Stomach (tissue), 9 donors: Measurements from ENCODE around the gene RPS17. TPM values are rescaled to one million over a fixed set of nuclear protein-coding genes. Genes with fewer than 3 reads are reported as not detected.

ENCODE experiments used
- DNase-seq, 2 donors: peaks; one replicate each; pipeline versions ENCODE4 v3.0.0 to v3.0.0-alpha.2; 2013 to 2019
- H3K27ac ChIP-seq, 5 donors: fragments of 200-600 bp in 4 of 5; sonication (generic) in 4 of 5; one replicate each; pipeline ENCODE4 v1.5.1; 2013 to 2019; ENCODE audit warnings: mild to moderate bottlenecking in 1 of 5, moderate library complexity in 1 of 5
- H3K27me3 ChIP-seq, 3 donors: fragments of 200-600 bp; sonication (generic); one replicate each; pipeline ENCODE4 v1.5.1; 2017 to 2019; ENCODE audit warnings: mixed run types in 1 of 3
- H3K36me3 ChIP-seq, 4 donors: fragments of 200-600 bp; sonication (generic); 1 replicate in 3 of 4; 2 replicates in 1 of 4; pipeline ENCODE4 v1.5.1; 2016 to 2019
- H3K4me1 ChIP-seq, 4 donors: fragments of 200-600 bp; sonication (generic); one replicate each; pipeline ENCODE4 v1.5.1; 2016 to 2019
- H3K4me3 ChIP-seq, 4 donors: fragments of 200-600 bp; sonication (generic) in 3 of 4; one replicate each; pipeline ENCODE4 v1.5.1; 2016 to 2019; ENCODE audit warnings: mild to moderate bottlenecking in 1 of 4
- H3K9me3 ChIP-seq, 4 donors: fragments of 200-600 bp; sonication (generic); one replicate each; pipeline ENCODE4 v1.5.1; 2016 to 2019
- EP300 ChIP-seq: sonication (generic); formaldehyde crosslinking; IDR thresholded peaks from one replicate; pipeline ENCODE4 v1.6.1; 2017; ENCODE audit warnings: antibody characterized with exemption
- POLR2A ChIP-seq, 4 donors: fragments of 450-650 bp; IDR thresholded peaks; one replicate each; pipeline ENCODE4 v1.6.1; 2016; ENCODE audit warnings: antibody characterized with exemption in 4 of 4, control low read depth in 2 of 4, mild to moderate bottlenecking in 1 of 4, moderate library complexity in 1 of 4
- POLR2AphosphoS5 ChIP-seq, 3 donors: sonication (generic); formaldehyde crosslinking; IDR thresholded peaks; one replicate each; pipeline ENCODE4 v1.6.1; 2016; ENCODE audit warnings: antibody characterized with exemption in 3 of 3
- WGBS, 5 donors: extraction: QIAGEN DNeasy Blood & Tissue Kit in 3 of 5; methylation state at CpG; one replicate each; pipeline versions ENCODE4 v1.1.5 to v1.1.7; 2013 to 2018; 5-methylcytosine and 5-hydroxymethylcytosine counted together
- intact Hi-C: fragments of 100-400 bp; cut with DNase I; formaldehyde crosslinking; loops from one replicate; pipeline ENCODE4 v1.15.1; 2023; ENCODE audit warnings: low total_unique reads
- polyA plus RNA-seq, 3 donors: library from polyadenylated mRNA; stranded (reverse); fragments of 200-250 nt; gene quantifications; one replicate each; pipeline ENCODE4 v1.2.3, GENCODE V29; 2013
- total RNA-seq, 5 donors: library from RNA; depleted of rRNA; stranded (reverse); fragments of >200 nt; gene quantifications; one replicate each; pipeline versions ENCODE4 v1.1.0 to v1.2.3, GENCODE V29; 2014 to 2016
- TF ChIP-seq, protein P1 (sequence below), 7 experiments: fragments of 450-650 bp in 4 of 7; fragments of 200-600 bp in 3 of 7; sonication (generic) in 3 of 7; IDR thresholded peaks; one replicate each; pipeline ENCODE4 v1.5.1; 2016 to 2019; ENCODE audit warnings: antibody characterized with exemption in 7 of 7, control low read depth in 2 of 7, mild to moderate bottlenecking in 1 of 7
- donor health status: healthy with polysubstance abuse.
- donor health status: Bipolar disorder and iron deficiency.
- donor health status: healthy.

RPS17 gene
- total and polyA plus RNA-seq, 8 donors: 364 to 5,380 (median 1,723) TPM

- no peaks in the 10 kb centered on the region for H3K27me3 ChIP-seq
- H3K4me1 ChIP-seq: peaks cover 0 to 12% (median 10%) of the 10 kb centered on the region in 4 donors
- no peak for DNase-seq
- WGBS, 5 donors: 65 to 80% (median 73%) methylated on average over 9 of the region's 9 CpGs
- no peaks in the 10 kb centered on the region for H3K9me3 ChIP-seq
- H3K27ac ChIP-seq: no peak overlapping the region
- intact Hi-C loops: no loop called here
- peaks cover 0 to 23% (median 0%) of the 10 kb centered on the region in 4 donors for H3K36me3 ChIP-seq
- no peak for TF ChIP-seq POLR2AphosphoS5 (IDR thresholded peaks at IDR 0.05)
- no peak for TF ChIP-seq EP300
- TF ChIP-seq POLR2A (IDR thresholded peaks at IDR 0.05): no peak
- H3K4me3 ChIP-seq: no peak overlapping the region
These were observed 4.2 kb upstream of the RPS17 start for GRCh38 chr15:82544431-82544830.

- TF ChIP-seq, protein P1, sequence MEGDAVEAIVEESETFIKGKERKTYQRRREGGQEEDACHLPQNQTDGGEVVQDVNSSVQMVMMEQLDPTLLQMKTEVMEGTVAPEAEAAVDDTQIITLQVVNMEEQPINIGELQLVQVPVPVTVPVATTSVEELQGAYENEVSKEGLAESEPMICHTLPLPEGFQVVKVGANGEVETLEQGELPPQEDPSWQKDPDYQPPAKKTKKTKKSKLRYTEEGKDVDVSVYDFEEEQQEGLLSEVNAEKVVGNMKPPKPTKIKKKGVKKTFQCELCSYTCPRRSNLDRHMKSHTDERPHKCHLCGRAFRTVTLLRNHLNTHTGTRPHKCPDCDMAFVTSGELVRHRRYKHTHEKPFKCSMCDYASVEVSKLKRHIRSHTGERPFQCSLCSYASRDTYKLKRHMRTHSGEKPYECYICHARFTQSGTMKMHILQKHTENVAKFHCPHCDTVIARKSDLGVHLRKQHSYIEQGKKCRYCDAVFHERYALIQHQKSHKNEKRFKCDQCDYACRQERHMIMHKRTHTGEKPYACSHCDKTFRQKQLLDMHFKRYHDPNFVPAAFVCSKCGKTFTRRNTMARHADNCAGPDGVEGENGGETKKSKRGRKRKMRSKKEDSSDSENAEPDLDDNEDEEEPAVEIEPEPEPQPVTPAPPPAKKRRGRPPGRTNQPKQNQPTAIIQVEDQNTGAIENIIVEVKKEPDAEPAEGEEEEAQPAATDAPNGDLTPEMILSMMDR (IDR thresholded peaks at IDR 0.05): no peak
- no peak for TF ChIP-seq POLR2A (IDR thresholded peaks at IDR 0.05)
- no peak for TF ChIP-seq POLR2AphosphoS5 (IDR thresholded peaks at IDR 0.05)
- TF ChIP-seq EP300: no peak
- WGBS, 5 donors: 22 to 28% (median 26%) methylated on average over 2 of the region's 2 CpGs
- peaks cover 5 to 26% (median 9%) of the 10 kb centered on the region in 4 donors for H3K36me3 ChIP-seq
- no peak overlapping the region for H3K27ac ChIP-seq
- H3K4me1 ChIP-seq: peaks cover 12 to 24% (median 23%) of the 10 kb centered on the region in 4 donors
- H3K9me3 ChIP-seq: no peaks in the 10 kb centered on the region
- H3K27me3 ChIP-seq: no peaks in the 10 kb centered on the region
- intact Hi-C loops: no loop called here
- DNase-seq: peak in 1 of 2 donors; percentile 40
- no peak overlapping the region for H3K4me3 ChIP-seq
These were observed 2.9 kb upstream of the RPS17 start for GRCh38 chr15:82543160-82543559.

GRCh38 chr15:82540984-82541431, 751 bp upstream of the RPS17 start:
- peak overlapping the region; percentile 90 to 93 (median 92) for H3K27ac ChIP-seq
- peaks cover 12 to 40% (median 33%) of the 10 kb centered on the region in 4 donors for H3K4me1 ChIP-seq
- no peaks in the 10 kb centered on the region for H3K9me3 ChIP-seq
- peak overlapping the region; percentile 73 to 98 (median 86) for H3K4me3 ChIP-seq
- 15 to 26% (median 16%) methylated on average over 10 to 11 of the region's 11 CpGs for WGBS, 5 donors
- peak in 1 of 2 donors; percentile 66 for DNase-seq
- peaks cover 25 to 47% (median 30%) of the 10 kb centered on the region in 4 donors for H3K36me3 ChIP-seq
- intact Hi-C loops: no loop called here
- TF ChIP-seq POLR2AphosphoS5 (IDR thresholded peaks at IDR 0.05): no peak
- TF ChIP-seq, protein P1 (IDR thresholded peaks at IDR 0.05): no peak
- TF ChIP-seq EP300: no peak
- no peak for TF ChIP-seq POLR2A (IDR thresholded peaks at IDR 0.05)
- H3K27me3 ChIP-seq: no peaks in the 10 kb centered on the region

DNA sequence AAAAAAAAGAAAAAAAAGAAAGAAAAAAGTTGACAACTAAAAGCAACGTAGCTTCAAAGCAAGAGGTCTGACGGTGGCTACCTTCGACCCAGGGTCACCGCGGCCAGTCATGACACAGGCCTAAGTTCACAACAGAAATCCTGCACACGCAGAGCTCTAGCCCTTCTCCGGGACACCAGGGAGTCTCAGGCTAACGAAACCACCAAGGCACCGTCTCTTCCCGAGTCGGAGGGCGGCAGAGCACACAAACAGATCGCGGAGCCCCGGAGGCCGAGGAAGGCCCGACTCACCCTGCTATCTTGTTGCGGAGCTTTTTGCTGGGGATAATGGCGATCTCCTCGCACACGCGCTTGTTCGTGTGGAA, 584 bp downstream of the RPS17 start:
- 0 to 1% (median 1%) methylated on average over 18 to 23 of the region's 23 CpGs for WGBS, 5 donors
- no peak for TF ChIP-seq POLR2A (IDR thresholded peaks at IDR 0.05)
- no peak for TF ChIP-seq EP300
- TF ChIP-seq POLR2AphosphoS5 (IDR thresholded peaks at IDR 0.05): no peak
- TF ChIP-seq, protein P1 (IDR thresholded peaks at IDR 0.05): no peak
- Histone ChIP-seq H3K27me3 (no peaks in the 10 kb centered on the region), H3K4me1 (peaks cover 12 to 40% (median 33%) of the 10 kb centered on the region in 4 donors), H3K36me3 (peaks cover 30 to 51% (median 44%) of the 10 kb centered on the region in 4 donors), H3K9me3 (no peaks in the 10 kb centered on the region), H3K4me3 (peak overlapping the region; percentile 73 to 98 (median 86)), H3K27ac (peak overlapping the region; percentile 63 to 93 (median 91))
- intact Hi-C loops: no loop called here
- peak in 1 of 2 donors; percentile 54 for DNase-seq
